NT2/D1 (cell line): ENCODE results near the gene NCAPG2.

Experiments used
- YY1 ChIP-seq: IDR thresholded peaks from 2 replicates; pipeline ENCODE4 v1.6.1; 2011; ENCODE audit not compliant: insufficient read length, insufficient read depth
- ZNF274 ChIP-seq: IDR thresholded peaks from 2 replicates; pipeline ENCODE4 v1.6.1; 2011; ENCODE audit warnings: mild to moderate bottlenecking, low read depth, low read length

DNA sequence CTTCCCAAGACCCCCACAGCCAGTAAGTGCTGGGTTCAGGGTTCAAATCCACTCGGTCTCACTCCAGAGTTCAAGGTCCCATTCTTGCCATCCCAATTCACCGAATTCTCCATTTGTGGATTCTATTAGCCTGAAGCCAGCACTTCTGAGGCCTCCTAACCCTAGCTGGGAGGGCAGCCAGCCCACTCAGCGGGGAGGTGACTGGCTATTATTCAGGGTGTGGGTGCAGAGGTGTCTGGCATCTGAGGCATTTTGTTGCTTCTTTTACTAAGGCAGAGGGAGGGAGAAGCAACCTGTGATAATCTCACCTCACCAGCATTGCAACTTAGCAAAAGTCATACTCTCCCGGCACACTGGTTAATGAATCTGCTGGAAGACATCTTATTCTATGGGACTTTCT lies 108.3 kb downstream of the NCAPG2 start:
- no peak for TF ChIP-seq ZNF274
- TF ChIP-seq YY1: no peak
